ENCODE measurements around the gene MMP24OS.
"Not testable (repeated sequence)": the region's sequence is repeated elsewhere in the genome, so short reads cannot be mapped to it uniquely, and the experiment has no call there.

Gene MMP24OS
- 7.1 to 28.0 (median 18.1) reads per million in 3 experiments for total RNA-seq

GRCh38 chr20:35277531-35278395, at the start of gene MMP24OS:
TSS of gene MMP24OS (minus strand) at chr20:35278122. CDS start at chr20:35277929, 193 bp downstream.
- peak; percentile 88 for DNase-seq

DNA sequence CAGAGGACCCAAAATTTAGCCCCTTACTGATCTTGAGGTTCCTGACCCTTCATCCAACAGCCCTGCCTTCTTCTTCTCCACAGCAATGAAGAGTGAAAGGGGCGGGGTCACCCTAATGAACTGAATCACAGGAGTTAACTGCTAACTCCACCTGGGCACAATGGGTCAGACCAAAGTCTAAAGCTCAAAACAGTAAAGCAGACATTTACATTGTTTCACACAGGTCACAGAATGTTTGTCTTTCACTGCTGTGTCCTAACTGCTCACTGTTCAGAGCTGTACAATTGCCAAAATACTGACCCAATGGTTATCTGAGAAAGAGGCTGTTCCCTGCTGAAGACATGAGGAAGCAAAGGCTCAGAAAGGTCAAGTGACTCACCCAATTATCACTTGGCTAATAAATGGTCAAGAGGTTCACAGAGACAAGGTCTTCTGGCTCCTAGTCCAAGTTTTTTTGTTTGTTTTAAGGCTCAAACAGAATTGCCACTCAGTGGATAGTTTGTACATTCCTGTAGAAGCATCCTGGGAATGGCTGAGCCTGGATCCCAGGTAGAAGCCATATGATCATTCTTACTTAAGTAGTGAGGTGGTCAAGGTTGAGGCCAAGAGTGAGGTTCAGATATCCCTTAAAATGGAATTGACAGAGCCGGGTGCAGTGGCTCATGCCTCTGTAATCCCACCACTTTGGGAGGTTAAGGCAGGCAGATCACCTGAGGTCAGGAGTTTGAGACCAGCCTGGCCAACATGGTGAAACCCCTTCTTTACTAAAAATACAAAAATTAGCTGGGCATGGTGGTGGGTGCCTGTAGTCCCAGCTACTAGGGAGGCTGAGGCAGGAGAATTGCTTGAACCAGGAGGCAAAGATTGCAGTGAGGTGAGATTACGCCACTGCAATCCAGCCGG, 49.4 kb upstream of the MMP24OS start:
- no peak for DNase-seq

DNA sequence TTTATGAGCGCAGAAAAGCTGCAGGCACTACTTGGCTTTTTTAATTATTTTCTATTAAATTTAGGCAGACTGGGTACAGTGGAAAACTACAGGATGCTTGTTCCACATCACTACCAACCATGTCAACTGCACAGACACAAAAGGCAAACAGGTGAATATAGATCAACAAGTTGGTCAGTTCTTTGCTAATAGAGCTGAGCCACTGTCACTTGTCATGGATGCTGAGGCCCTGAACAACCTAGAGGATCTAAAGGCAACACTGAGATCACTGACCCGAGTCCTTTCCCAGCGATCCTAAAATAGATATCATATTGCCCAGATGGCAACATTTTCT, 48.8 kb upstream of the MMP24OS start:
- no peak for DNase-seq

DNA sequence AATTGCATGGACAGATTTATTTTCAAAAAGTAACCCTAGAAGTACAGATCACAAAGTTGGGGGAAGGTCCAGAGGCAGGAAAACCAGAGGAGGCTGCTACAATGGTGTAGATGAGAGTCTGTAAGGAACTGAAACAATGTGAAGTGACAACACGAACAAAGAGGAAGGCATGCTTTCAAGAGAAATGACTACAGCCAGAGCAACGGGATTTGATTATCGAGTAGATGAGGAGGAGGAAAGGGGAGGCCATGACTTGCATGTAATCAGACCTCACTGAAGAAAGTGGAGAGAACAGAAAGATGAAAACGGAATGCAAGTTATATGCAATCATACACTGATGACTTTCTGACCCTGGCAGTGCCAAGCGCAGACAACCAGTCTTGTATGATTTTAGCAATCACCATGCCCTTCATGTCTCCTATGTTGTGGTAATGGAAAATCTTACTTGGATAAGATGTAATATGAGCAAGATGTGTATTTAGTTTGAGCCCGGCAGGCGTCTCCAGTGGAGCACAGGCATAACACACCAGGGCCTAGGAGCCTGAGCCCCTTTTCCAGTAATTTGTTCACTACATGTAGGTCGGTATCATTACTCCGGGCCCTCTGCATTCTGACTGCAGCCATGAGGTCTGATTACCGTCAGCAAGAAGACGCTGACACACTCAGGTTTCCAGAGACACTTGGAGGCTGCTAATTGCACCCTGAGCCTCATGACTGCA, 48.3 kb upstream of the MMP24OS start:
- no peak for DNase-seq

- no peak for DNase-seq
Measured at GRCh38 chr20:35325401-35325800, 47.5 kb upstream of the MMP24OS start.

DNA sequence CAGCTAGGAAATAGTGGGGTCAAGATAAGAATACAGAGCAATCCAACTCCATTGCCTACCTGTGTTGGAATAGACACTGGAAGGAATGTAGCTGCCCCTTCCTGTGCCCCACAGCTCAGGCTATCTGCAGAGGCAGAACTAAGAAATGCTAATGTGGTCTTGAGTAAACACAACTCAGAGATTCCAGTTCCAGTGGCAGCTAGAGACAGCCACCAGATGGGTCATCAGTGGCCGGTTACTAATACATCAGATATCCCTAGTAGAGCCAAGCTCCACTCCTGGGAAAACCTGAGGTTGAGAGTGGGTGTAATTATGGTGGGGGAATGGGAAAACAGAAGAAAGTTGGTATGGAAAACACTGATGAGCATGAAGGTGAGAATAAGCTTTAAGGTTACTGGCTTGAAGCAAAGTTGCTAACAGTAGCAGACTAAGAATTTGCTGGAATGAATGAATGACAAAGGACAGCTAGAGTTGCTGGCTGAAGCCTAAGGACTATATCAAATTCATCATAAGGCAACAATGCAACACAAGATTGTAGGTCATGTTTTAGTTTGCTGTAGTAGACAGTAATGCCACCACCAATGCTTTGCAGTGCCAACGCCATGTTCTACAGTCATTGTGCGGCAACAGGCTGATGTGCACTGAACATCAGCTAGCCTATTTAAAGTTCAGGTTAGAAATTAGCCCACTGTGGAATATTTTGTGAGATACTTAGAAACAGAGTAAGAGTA, 42.6 kb upstream of the MMP24OS start:
- no peak for DNase-seq

DNA sequence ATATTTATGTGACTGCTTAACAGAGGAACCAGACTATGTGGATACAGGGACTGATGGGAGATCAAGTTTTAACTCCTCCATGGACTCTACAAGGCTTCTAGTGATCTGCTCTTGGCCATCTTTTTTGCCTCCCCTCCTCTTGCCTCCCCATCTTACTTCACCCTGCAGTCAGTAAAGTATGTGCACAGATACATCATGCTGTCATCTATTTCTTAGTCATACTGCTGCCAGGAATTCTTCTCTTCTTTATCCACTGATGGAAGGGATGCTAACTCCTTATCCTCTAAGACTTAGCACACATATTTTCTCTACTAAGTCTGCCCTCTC, 41.9 kb upstream of the MMP24OS start:
- DNase-seq = no peak

DNA sequence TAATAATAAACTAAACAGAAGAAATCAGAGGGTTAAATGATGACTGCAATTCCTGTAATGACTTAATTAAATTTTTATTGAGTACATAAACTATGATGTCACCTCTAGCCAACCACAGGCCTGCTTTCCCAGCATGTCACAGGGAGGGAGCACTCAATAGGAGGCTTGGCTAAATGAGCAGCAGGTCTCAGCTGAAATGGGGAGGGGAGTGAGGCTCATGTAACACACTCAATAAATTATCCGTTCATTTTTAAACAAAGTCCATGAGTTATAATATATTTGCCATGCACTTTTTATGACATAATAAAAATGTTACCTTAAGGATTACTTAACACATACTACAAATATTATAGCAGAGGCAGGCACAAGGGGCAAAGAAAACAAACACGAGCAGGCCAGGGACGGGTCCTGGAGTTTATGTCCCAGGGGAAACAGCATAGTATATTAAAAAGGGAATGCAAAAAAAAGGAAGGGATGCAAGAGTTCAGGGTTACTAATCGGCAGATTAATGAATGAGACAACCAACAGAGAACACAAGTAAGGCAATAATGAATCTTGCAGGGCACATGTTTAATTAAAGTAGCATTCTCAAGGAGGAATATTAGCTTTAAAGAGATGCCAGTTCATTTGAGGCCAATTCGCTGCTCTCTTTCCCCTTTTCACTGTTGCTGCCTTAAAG, 41.4 kb upstream of the MMP24OS start:
- DNase-seq = no peak

- no peak for DNase-seq
Measured at GRCh38 chr20:35318502-35319157, 40.7 kb upstream of the MMP24OS start.

DNA sequence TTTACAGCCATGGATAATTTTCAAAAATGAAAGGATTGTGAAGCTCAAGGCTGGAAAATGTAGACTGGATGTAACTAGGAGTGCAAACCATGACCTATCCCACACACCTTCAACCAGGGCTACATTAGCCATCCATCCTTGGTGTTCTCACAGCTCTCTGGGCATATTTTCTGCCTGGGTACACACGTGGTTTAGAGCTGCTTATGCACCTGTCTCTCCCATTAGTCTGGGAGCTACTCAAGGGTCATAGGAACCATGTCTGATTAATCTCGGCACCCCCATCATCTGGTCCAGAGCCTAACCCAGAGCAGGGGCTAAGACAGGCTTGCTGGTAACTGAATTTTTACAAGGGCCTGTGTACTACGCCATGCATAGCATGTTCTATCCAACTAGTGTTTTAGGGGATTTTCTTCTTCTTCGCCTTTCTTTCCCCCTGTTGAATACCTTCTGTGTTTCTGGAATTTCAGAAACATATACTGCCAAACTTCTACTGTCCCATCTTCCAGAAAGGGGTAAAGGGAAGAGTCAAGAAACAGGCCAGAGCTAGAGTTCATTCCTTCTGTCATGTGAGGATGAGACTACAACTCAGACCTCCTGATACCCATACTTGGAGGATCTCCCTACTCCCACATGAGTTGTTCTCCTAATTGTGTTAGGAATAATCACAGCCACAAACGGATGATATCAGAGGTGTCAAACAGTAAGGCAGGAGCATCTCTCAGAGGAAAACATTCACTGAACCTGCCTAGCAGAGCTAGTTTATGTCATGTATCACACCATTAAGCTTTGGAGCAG, 39.7 kb upstream of the MMP24OS start:
- DNase-seq = no peak

DNA sequence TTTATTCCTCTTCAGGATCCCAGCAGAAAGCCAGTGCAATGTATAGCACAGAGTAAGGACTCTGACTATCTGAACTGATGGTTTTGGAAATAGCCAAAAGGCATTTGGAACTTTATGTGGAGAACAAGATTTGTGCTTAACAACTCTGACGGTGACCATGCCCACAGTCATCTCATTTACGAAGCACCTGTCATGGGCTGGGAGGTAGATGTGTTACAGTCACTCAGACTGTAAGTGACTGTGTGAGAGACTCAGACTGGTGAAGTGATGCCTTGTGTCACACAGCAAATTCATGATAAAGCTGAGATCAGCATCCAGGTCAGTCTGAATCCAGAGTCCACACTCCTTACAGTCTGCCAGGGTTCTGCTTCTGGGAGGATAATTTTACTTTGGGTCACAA, 38.2 kb upstream of the MMP24OS start:
- DNase-seq = no peak

GRCh38 chr20:35315632-35316020, 37.7 kb upstream of the MMP24OS start:
- DNase-seq = not testable (repeated sequence)

DNA sequence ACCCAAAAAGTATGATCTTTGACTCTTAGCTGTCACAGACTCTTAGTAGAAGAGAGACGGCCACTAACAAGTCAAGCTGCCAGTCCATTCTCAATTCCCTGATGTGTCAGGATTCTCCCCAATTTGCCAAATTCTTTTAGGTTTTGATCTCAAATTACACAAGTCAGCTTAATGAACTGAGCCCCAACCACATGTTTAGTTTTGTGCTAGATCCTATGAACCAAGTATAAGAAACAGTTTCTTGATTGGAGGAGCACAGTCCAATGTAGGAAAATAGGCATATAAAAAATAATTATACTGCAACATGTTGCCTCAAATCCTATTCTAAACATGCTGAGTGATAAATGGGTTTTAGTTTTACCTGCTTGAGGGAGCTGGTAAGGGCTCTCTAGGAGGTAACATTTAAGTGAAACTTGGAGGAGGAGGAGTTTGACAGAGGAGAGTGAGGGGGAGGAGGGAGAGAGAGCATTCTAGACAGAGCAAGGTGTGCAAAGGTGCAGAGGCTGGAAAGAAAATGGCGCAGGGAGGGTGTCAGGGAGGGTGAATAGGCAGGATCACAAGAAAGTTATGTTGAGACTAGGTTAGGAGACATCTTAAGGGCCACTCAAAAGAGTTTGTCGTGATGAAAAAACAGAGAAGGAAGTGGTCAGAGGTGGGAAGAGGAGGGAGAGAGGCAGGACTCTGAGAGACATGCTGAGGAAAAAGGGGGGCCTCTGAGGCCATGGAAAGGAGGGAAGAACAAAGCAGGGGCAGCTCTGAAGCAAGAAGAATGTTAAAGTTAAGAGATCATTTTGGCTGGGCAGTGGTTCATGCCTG, 37.1 kb upstream of the MMP24OS start:
- DNase-seq = no peak

- DNase-seq = no peak
Measured at GRCh38 chr20:35312318-35312717, 34.4 kb upstream of the MMP24OS start.

- no peak for DNase-seq
Measured at GRCh38 chr20:35311822-35312221, 33.9 kb upstream of the MMP24OS start.

DNA sequence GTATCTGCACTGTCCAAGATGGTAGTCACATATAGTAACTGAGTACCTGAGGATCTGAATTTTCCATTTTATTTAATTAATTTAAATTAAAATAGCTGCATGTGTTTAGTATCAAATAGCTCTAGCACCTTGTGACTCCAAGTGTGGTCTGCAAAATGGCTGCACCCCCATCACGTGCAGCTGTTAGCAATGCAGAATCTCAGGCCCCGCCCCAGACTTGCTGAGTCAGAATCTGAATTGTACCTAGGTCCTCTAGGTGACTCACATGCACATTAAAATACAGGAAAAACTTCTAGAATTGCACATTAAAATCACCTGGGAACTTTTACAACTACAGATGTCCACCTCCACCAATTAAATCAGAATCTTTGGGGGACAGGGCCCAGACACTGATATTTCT, 33.5 kb upstream of the MMP24OS start:
- no peak for DNase-seq

DNA sequence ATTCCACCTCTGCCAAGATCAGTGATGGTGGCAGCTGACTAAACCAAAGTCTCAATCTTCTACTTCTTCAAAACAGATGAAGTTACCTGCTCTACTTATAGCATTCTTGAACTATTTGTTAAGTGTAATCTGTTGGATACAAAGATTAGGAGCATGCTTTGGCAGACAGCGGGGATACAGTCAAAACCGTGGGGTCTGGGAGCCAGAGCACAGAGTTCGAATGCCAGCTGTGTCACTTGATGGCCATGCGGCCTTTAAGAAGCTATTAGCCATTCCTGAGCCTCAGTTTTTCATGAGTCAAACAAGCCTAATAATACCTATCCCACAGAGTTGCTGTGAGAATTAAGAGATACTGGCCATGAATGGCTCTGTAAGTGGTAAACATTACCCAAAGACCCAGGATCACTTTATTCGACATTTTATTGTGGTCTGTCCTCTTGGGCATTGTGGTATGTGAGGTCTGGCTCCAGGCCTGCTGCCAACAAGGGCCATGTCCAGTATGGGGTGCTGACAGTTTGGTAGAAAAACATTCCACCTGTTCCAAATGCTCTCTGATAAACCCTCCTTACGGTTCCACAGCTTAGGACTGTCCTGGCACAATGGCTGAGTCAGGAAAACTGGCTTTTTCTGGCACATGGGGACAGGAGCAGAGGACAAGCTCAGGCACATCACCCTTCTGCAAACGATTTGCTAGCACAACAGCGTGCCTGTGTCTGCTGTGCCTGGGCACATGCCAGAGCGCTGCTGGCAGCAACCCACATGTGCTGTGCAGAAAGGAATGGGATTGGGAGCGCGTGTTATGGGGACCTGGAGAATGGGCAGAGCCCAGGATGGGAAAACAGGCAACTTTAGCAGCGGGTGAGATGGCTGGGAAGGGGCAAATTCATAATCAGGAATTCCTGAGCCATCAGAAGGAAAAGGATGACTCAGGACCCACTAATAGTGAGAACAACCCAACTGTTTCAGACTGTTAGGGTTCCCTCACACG, 30.0 kb upstream of the MMP24OS start:
- no peak for DNase-seq

DNA sequence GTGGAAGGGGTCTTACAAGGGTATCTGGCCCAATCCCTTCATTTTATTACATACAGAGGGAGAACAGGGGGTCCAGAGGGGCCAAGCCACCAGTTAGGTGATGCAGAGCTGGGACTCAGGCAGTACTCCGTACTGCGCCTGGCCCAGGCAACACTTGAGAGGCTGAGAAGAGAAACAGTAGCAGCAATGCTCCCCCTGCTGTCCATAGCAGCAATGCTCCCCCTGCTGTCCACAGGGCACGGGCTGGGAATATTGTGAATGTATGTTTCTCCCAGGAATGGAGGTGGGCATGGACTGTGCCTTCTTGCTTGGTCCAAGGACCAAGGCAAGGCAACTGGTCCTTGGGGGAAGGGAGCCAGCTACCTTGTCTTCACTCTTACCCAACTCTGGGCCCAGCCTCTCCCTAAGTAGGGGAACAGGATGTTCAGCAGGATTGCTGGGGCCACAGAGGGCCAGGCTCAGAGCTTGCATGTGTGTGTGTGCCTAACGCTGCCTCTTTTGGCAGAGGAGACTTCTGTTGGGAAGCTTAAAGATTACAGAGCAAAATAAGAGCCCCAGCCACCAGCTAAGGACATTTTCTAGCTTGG, 29.1 kb upstream of the MMP24OS start:
- DNase-seq = no peak
